Ishikawa (cell line): Measurements from ENCODE around the gene CA10.

Experiments used
- CEBPB ChIP-seq: IDR thresholded peaks from 2 replicates; pipeline ENCODE4 v1.6.1; 2012
- TEAD4 ChIP-seq: IDR thresholded peaks from 2 replicates; pipeline ENCODE4 v1.6.1; 2012
- YY1 ChIP-seq: IDR thresholded peaks from 2 replicates; pipeline ENCODE4 v1.6.1; 2012; ENCODE audit warnings: low read depth

DNA sequence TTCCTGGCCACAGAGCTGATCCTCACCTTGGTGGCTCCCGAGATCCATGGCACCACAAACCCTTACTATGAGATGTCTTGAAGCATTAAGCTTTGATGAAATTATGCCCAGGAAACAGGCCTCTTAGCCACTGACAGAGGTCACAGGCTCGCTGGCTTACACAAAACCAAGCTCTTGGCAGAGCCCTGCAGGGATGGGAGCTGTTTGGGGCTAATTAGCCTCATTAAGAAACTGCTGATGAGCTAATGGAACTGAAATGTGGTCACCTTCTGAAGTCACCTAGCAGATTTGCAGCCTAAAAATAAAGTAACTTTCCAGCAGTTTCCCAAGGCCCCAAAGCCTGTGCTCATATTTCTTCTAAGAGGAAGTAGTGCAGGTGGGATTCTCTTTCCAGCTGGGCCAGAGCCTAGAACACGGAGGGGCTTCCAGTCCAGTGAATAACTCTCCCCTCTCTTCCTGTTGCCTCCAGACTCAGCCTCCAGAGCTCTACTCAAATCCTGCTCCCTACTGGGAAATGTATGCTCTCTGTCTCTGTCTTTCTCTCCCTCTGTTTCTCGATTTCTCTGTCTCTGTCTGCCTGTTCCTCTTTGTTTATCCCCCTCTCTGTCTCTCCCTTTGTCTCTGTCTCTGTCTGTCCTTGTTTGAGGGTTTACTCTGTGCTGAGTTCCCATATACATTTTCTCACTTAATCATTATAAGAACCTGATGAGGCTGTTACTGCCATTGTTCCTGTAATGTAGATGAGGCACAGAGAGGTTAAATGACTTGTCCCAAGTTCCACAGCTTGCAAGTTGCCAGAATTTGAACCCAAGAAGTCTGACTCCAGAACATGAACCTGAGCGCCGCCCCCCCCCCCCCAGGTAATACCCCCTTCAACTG, 338.9 kb downstream of the CA10 start:
- no peak for TF ChIP-seq CEBPB
- TF ChIP-seq TEAD4 = no peak
- no peak for TF ChIP-seq YY1
